ENCODE measurements around the gene VPS29.

VPS29 gene

GRCh38 chr12:110449799-110450497 is 52.0 kb downstream of the VPS29 start, which contains the start of gene ARPC3:
TSS of gene ARPC3 (minus strand) at chr12:110450337. CDS start at chr12:110450260, 77 bp downstream.
- peak; percentile 89 for DNase-seq (ENCODE audit: low read depth, low spot score)

GRCh38 chr12:110444455-110444854 is 57.5 kb downstream of the VPS29 start:
- DNase-seq (ENCODE audit: low read depth, low spot score) = no peak
